GM23248 (cell line): Measurements from ENCODE around the gene MXD3.

Experiments
- EZH2 ChIP-seq: fragments of 200-600 bp; sonication (generic); IDR thresholded peaks from 2 replicates; pipeline ENCODE4 v1.6.1; 2018; ENCODE audit warnings: antibody characterized with exemption, mild to moderate bottlenecking; ENCODE audit not compliant: insufficient read depth, poor library complexity, severe bottlenecking
- EZH2phosphoT487 ChIP-seq: fragments of 200-600 bp; sonication (generic); IDR thresholded peaks from 2 replicates; pipeline ENCODE4 v1.6.1; 2018; ENCODE audit warnings: antibody characterized with exemption, moderate library complexity, mild to moderate bottlenecking, low read depth; ENCODE audit not compliant: insufficient read depth

DNA sequence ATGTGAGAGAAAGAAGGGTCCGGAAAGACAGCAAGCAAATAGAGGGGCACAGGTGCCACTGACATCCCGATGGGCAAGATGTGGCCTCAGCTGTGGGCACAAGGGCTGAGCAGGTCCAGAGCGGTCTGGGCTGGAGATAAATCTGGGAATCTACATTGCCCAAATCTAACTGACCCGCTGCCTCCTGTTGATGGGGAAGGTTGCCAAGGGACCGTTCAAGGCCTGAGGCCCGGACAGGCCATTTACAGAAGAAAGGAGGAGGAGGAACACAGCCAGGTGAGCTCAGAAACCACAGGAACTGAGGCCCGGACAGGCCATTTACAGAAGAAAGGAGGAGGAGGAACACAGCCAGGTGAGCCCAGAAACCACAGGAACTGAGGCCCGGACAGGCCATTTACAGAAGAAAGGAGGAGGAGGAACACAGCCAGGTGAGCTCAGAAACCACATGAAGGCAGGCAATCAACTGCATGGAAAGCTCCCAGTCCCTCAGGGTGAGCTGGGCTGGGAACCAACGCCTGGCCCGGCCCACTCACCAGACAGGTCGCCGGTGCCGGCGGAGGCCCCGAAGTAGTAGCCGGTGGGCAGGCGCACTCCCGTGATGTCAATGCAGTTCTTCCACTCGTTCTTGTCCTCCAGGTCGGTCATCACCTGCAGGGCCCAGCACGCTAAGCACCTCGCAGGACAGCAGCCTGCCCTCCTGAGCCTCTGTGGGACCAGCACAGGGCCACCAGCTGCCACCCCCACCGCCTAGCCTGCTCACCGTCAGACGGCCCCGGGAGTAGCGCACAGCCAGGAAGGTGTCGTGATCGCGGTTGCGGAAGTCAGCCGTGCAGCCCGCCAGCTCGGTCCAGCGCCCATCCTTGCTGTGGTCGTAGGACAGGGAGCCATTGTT lies 25.2 kb upstream of the MXD3 start:
- TF ChIP-seq EZH2: no peak
- TF ChIP-seq EZH2phosphoT487: no peak
